KMS-11 (cell line): ENCODE data around the gene ZNF469.

Experiments
- H2AFZ ChIP-seq: fragments of 200-600 bp; sonication (generic); 2 replicates; pipeline ENCODE4 v1.6.1; 2016; ENCODE audit warnings: antibody characterized with exemption, mixed run types, low read depth
- H3K27ac ChIP-seq: fragments of 200-600 bp; sonication (generic); 2 replicates; pipeline ENCODE4 v1.6.1; 2016; ENCODE audit warnings: mild to moderate bottlenecking, mixed run types
- H3K27me3 ChIP-seq: fragments of 200-600 bp; sonication (generic); 2 replicates; pipeline ENCODE4 v1.6.1; 2017; ENCODE audit warnings: mild to moderate bottlenecking, low read depth, mixed run types, moderate library complexity; ENCODE audit not compliant: insufficient read depth
- H3K36me3 ChIP-seq: fragments of 200-600 bp; sonication (generic); 2 replicates; pipeline ENCODE4 v1.6.1; 2017; ENCODE audit warnings: mild to moderate bottlenecking, mixed run types; ENCODE audit not compliant: insufficient read depth
- H3K4me1 ChIP-seq: fragments of 200-600 bp; sonication (generic); 2 replicates; pipeline ENCODE4 v1.6.1; 2016; ENCODE audit warnings: mild to moderate bottlenecking, low read depth, mixed run types; ENCODE audit not compliant: poor library complexity, severe bottlenecking
- H3K4me2 ChIP-seq: fragments of 200-600 bp; sonication (generic); 2 replicates; pipeline ENCODE4 v1.7.0; 2016; ENCODE audit warnings: mild to moderate bottlenecking, mixed run types
- H3K4me3 ChIP-seq: fragments of 200-600 bp; sonication (generic); IDR thresholded peaks from 2 replicates; pipeline ENCODE4 v1.6.1; 2017; ENCODE audit warnings: low read depth, low read length, mixed read lengths; ENCODE audit not compliant: insufficient read depth
- H3K79me2 ChIP-seq: fragments of 200-600 bp; sonication (generic); 2 replicates; pipeline ENCODE4 v1.6.1; 2016; ENCODE audit warnings: low read depth, mixed run types; ENCODE audit not compliant: insufficient read depth
- H3K9ac ChIP-seq: fragments of 200-600 bp; sonication (generic); 2 replicates; pipeline ENCODE4 v1.6.1; 2016; ENCODE audit warnings: mild to moderate bottlenecking, mixed run types
- H4K20me1 ChIP-seq: fragments of 200-600 bp; sonication (generic); 2 replicates; pipeline ENCODE4 v1.6.1; 2016; ENCODE audit warnings: mild to moderate bottlenecking, mixed run types; ENCODE audit not compliant: insufficient read depth
- CTCF ChIP-seq: fragments of 200-600 bp; sonication (generic); conservative IDR thresholded peaks from 2 replicates; pipeline ENCODE4 v1.6.1; 2017; ENCODE audit warnings: low read depth, mild to moderate bottlenecking, antibody characterized with exemption, low read length, moderate library complexity, mixed read lengths

Gene ZNF469

DNA sequence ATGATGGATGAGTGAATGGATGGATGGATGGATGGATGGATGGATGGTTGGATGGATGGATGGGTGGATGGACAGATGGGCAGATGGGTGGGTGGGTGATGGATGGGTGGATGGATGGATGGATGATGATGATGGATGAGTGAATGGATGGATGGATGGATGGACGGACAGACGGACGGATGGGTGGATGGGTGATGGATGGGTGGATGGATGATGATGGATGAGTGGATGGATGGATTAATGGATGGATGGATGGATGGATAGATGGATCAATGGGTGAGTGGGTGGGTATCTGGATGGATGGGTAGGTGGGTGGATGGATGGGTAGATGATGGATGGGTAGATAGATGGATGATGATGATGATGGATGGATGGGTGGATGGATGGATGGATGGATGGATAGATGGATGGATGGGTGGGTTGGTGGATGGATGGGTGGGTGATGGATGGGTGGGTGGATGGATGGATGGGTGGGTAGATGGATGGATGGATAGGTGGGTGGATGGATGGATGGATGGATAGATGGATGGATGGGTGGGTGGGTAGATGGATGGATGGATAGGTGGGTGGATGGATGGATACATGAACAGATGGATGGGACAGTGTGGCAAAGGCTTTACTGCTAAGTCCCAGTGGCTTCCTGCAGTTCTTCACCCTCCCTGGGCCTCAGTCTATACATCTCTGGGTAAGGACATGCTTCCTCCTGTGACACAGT, 40.1 kb downstream of the ZNF469 start:
- no peaks in the 10 kb centered on the region for H3K36me3 ChIP-seq
- no peak overlapping the region for H3K27ac ChIP-seq
- peaks cover 75% of the 10 kb centered on the region for H3K27me3 ChIP-seq
- no peak overlapping the region for H2AFZ ChIP-seq
- H3K4me3 ChIP-seq: no peak overlapping the region
- H3K79me2 ChIP-seq: no peaks in the 10 kb centered on the region
- no peaks in the 10 kb centered on the region for H3K4me1 ChIP-seq
- no peak for TF ChIP-seq CTCF
- H3K9ac ChIP-seq: no peak overlapping the region
- H4K20me1 ChIP-seq: no peaks in the 10 kb centered on the region
- no peak overlapping the region for H3K4me2 ChIP-seq

DNA sequence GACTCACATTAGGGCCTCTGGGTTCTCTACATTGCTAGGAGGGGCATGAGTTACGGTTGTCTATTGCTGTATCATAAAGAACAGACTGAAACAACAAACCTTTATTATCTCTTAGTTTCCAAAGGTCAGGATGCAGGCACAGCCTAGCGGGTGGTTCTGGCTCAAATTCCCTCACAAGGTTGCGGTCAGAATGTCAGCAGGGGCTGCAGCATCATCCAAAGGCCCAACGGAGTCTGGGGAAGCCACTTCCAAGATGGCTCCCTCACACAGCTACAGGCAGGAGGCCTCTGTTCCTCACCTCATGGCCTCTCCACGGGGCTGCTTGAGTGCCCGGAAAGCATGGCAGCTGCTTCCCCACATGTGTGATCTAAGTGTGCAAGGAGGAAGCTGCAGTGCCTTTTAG, 40.7 kb downstream of the ZNF469 start:
- Histone ChIP-seq H3K4me2 (no peak overlapping the region), H3K4me3 (no peak overlapping the region), H2AFZ (no peak overlapping the region), H4K20me1 (no peaks in the 10 kb centered on the region), H3K79me2 (no peaks in the 10 kb centered on the region), H3K4me1 (no peaks in the 10 kb centered on the region), H3K27ac (no peak overlapping the region), H3K9ac (no peak overlapping the region), H3K27me3 (peaks cover 75% of the 10 kb centered on the region), H3K36me3 (no peaks in the 10 kb centered on the region)
- no peak for TF ChIP-seq CTCF

- H3K27me3 ChIP-seq: peaks cover 71% of the 10 kb centered on the region
These were observed 42.0 kb downstream of the ZNF469 start for GRCh38 chr16:88424587-88425235.

GRCh38 chr16:88426018-88426417, 43.3 kb downstream of the ZNF469 start:
- Histone ChIP-seq H3K4me3 (no peak overlapping the region), H4K20me1 (no peaks in the 10 kb centered on the region), H2AFZ (no peak overlapping the region), H3K36me3 (no peaks in the 10 kb centered on the region), H3K4me2 (no peak overlapping the region), H3K27me3 (peaks cover 71% of the 10 kb centered on the region), H3K27ac (no peak overlapping the region), H3K9ac (no peak overlapping the region), H3K4me1 (no peaks in the 10 kb centered on the region), H3K79me2 (no peaks in the 10 kb centered on the region)
- TF ChIP-seq CTCF: no peak

More at GRCh38 chr16:88424587-88425235, 42.0 kb downstream of the ZNF469 start:
- H3K36me3 ChIP-seq: no peaks in the 10 kb centered on the region
- no peaks in the 10 kb centered on the region for H3K79me2 ChIP-seq
- no peak overlapping the region for H3K9ac ChIP-seq
- no peak overlapping the region for H2AFZ ChIP-seq
- no peak overlapping the region for H3K4me3 ChIP-seq
- no peaks in the 10 kb centered on the region for H3K4me1 ChIP-seq
- H3K4me2 ChIP-seq: no peak overlapping the region
- H4K20me1 ChIP-seq: no peaks in the 10 kb centered on the region
- no peak for TF ChIP-seq CTCF
- H3K27ac ChIP-seq: no peak overlapping the region
